Measurements from ENCODE around the gene CILP2.

The CILP2 gene

GRCh38 chr19:19587771-19588170 is 49.7 kb downstream of the CILP2 start:
- no peak for TF ChIP-seq CTCF (conservative IDR thresholded peaks at IDR 0.05; ENCODE audit: low read length)
- H3K4me3 ChIP-seq (ENCODE audit: low read length): no peak overlapping the region
- DNase-seq (ENCODE audit: low read depth): no peak

- DNase-seq (ENCODE audit: low read depth): peak; percentile 31
- no peak overlapping the region for H3K4me3 ChIP-seq (ENCODE audit: low read length)
- no peak for TF ChIP-seq CTCF (conservative IDR thresholded peaks at IDR 0.05; ENCODE audit: low read length)
Measured at GRCh38 chr19:19588546-19588945, 50.5 kb downstream of the CILP2 start.

GRCh38 chr19:19591133-19591825 is 53.2 kb downstream of the CILP2 start:
- peak; percentile 97 for DNase-seq (ENCODE audit: low read depth)

GRCh38 chr19:19592690-19593089 is 54.6 kb downstream of the CILP2 start:
- TF ChIP-seq CTCF (conservative IDR thresholded peaks at IDR 0.05; ENCODE audit: low read length): no peak
- no peak overlapping the region for H3K4me3 ChIP-seq (ENCODE audit: low read length)
- no peak for DNase-seq (ENCODE audit: low read depth)

More at GRCh38 chr19:19591133-19591825, 53.2 kb downstream of the CILP2 start:
- H3K4me3 ChIP-seq (ENCODE audit: low read length): peak overlapping the region; percentile 33
- no peak for TF ChIP-seq CTCF (conservative IDR thresholded peaks at IDR 0.05; ENCODE audit: low read length)

GRCh38 chr19:19594381-19594780 is 56.3 kb downstream of the CILP2 start:
- DNase-seq (ENCODE audit: low read depth): no peak
- no peak for TF ChIP-seq CTCF (conservative IDR thresholded peaks at IDR 0.05; ENCODE audit: low read length)
- no peak overlapping the region for H3K4me3 ChIP-seq (ENCODE audit: low read length)

- TF ChIP-seq CTCF (conservative IDR thresholded peaks at IDR 0.05; ENCODE audit: low read length): no peak
- no peak overlapping the region for H3K4me3 ChIP-seq (ENCODE audit: low read length)
- DNase-seq (ENCODE audit: low read depth): peak; percentile 52
Measured at GRCh38 chr19:19595171-19595701, 57.2 kb downstream of the CILP2 start.

Measured in AG10803 (cell line).